Suprapubic skin (tissue), 3 donors: ENCODE measurements around the gene RRP12.

ENCODE experiments used
- EP300 ChIP-seq: sonication (generic); formaldehyde crosslinking; IDR thresholded peaks from one replicate; pipeline ENCODE4 v1.6.1; 2017; ENCODE audit warnings: antibody characterized with exemption
- TF ChIP-seq, protein P1 (sequence below), 2 donors: fragments of 200-600 bp in 1 of 2; fragments of 450-650 bp in 1 of 2; sonication (generic) in 1 of 2; IDR thresholded peaks; one replicate each; pipeline ENCODE4 v1.5.1; 2016 to 2019; ENCODE audit warnings: antibody characterized with exemption in 2 of 2, mild to moderate bottlenecking in 1 of 2, moderate library complexity in 1 of 2

GRCh38 chr10:97445357-97445721, 44.2 kb upstream of the RRP12 start:
- TF ChIP-seq, protein P1, sequence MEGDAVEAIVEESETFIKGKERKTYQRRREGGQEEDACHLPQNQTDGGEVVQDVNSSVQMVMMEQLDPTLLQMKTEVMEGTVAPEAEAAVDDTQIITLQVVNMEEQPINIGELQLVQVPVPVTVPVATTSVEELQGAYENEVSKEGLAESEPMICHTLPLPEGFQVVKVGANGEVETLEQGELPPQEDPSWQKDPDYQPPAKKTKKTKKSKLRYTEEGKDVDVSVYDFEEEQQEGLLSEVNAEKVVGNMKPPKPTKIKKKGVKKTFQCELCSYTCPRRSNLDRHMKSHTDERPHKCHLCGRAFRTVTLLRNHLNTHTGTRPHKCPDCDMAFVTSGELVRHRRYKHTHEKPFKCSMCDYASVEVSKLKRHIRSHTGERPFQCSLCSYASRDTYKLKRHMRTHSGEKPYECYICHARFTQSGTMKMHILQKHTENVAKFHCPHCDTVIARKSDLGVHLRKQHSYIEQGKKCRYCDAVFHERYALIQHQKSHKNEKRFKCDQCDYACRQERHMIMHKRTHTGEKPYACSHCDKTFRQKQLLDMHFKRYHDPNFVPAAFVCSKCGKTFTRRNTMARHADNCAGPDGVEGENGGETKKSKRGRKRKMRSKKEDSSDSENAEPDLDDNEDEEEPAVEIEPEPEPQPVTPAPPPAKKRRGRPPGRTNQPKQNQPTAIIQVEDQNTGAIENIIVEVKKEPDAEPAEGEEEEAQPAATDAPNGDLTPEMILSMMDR (IDR thresholded peaks at IDR 0.05), result no peak
- TF ChIP-seq EP300, result no peak
